Tibial nerve (tissue), 4 donors: Measurements from ENCODE around the gene TSSC4.

Experiments
- EP300 ChIP-seq, 2 donors: sonication (generic); formaldehyde crosslinking; IDR thresholded peaks; one replicate each; pipeline ENCODE4 v1.6.1; 2017; ENCODE audit warnings: antibody characterized with exemption in 2 of 2, mild to moderate bottlenecking in 1 of 2
- POLR2A ChIP-seq, 2 donors: fragments of 450-650 bp; IDR thresholded peaks; one replicate each; pipeline ENCODE4 v1.6.1; 2017; ENCODE audit warnings: antibody characterized with exemption in 2 of 2, mild to moderate bottlenecking in 2 of 2, moderate library complexity in 2 of 2
- TF ChIP-seq, protein P1 (sequence below), 5 experiments: fragments of 200-600 bp in 3 of 5; fragments of 450-650 bp in 2 of 5; sonication (generic) in 3 of 5; IDR thresholded peaks; one replicate each; pipeline ENCODE4 v1.5.1; 2016 to 2019; ENCODE audit warnings: antibody characterized with exemption in 5 of 5, mild to moderate bottlenecking in 3 of 5, moderate library complexity in 2 of 5

DNA sequence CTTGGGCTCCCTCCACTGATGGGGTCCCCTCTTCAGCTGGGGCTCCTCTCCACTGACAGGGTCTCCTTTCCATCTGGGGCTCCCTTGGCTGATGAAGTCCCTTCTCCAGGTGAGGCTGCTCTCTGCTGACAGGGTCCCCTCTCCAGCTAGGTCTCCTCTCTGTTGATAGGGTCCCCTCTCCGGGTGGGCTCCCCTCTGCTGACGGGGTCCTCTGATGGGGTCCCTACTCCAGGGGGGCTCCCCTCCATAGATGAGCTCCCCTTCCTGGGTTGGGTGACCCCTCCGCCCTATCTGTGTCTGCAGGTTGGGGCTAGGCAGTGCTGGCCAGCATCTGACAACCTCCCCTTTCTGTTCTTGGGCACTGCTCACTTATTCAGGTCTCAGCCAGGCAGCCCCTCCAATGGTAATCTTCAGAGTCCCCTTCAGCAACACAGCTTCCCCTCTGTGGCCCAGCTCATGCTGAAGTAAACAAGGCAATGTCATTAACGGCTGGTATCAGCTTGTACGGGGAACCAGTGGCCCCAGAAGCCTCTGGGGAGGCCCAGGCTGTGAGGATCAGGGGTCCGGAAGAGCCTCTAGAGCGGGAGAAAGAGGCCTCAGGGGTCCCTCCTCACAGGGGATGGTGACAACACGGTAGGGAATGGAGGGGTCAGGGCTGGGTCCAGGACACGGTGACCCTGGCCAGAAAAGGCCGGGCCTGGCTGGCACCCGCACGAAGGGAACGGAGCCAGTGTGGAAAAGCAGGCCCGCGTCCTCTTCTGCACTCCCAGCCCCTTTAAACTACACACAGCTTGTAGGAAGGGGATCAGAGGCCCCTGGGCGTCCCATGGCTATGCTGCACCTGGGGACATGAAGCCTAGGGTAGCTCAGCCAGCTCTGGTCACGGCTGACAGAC lies 33.0 kb upstream of the TSSC4 start:
- TF ChIP-seq, protein P1, sequence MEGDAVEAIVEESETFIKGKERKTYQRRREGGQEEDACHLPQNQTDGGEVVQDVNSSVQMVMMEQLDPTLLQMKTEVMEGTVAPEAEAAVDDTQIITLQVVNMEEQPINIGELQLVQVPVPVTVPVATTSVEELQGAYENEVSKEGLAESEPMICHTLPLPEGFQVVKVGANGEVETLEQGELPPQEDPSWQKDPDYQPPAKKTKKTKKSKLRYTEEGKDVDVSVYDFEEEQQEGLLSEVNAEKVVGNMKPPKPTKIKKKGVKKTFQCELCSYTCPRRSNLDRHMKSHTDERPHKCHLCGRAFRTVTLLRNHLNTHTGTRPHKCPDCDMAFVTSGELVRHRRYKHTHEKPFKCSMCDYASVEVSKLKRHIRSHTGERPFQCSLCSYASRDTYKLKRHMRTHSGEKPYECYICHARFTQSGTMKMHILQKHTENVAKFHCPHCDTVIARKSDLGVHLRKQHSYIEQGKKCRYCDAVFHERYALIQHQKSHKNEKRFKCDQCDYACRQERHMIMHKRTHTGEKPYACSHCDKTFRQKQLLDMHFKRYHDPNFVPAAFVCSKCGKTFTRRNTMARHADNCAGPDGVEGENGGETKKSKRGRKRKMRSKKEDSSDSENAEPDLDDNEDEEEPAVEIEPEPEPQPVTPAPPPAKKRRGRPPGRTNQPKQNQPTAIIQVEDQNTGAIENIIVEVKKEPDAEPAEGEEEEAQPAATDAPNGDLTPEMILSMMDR (IDR thresholded peaks at IDR 0.05), result no peak
- no peak for TF ChIP-seq POLR2A (IDR thresholded peaks at IDR 0.05)
- TF ChIP-seq EP300 (IDR thresholded peaks at IDR 0.05), result no peak
